ENCODE data around the gene ACOX3. TPM values are rescaled to one million over a fixed set of nuclear protein-coding genes. Genes with fewer than 3 reads are reported as not detected.

ACOX3 gene
- total and polyA plus RNA-seq, 2 of the 8 experiments (the other 6 are each of a cell fraction or from before 2014, with no cell fraction given), result 2.5 to 9.9 TPM

DNA sequence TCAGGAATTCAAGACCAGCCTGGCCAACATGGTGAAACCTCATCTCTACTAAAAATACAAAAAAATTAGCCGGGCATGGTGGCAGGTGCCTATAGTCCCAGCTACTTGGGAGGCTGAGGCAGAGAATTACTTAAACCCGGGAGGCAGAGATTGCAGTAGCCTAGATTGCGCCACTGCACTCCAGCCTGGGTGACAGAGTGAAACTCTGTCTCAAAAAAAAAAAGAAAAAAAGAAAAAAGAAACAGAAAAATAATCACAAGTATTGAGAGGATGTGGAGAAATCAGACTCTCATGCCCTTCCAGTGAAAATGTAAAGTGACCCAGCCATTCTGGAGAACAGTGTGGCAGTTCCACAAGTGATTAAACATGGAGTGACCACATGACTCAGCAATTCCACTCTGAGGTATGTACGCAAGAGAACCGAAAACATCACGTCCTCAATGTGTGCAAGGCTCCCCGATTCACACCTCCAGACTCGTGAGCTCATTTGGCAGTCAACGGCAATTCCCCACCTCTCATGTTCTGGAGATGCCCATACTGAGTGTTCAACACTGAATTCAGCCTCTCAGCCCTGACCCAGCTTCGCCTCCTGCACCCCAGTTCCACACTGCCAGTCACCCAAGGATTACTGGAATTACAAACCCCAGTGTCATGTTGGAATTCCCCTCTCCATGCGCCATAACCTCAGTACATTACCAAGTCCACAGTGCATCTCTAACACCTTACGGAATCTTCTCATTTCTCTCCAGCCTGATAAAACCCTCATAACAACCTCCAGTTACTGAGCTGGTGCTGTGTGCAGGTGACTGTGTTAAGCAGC lies 21.1 kb downstream of the ACOX3 start:
- Histone ChIP-seq H3K4me1 (replicated peaks in 1 of 4; ENCODE audit: control insufficient read depth in 3 of 4, insufficient read depth in 4 of 4, low read length in 3 of 4) (no peaks in the 10 kb centered on the region), H2AFZ (ENCODE audit: low read length) (no peak overlapping the region), H3K23me2 (ENCODE audit: low read depth, low read length) (no peaks in the 10 kb centered on the region), H3K27ac (ENCODE audit: low read depth, low read length) (no peak overlapping the region), H3K9ac (replicated peaks in 1 of 4; ENCODE audit: extremely low read depth in 1 of 4, low read depth in 3 of 4, low read length in 3 of 4) (no peak overlapping the region), H3K79me1 (ENCODE audit: low read depth, low read length) (no peaks in the 10 kb centered on the region), H3K4me2 (ENCODE audit: insufficient read depth in 1 of 2, low read depth in 2 of 2, low read length in 2 of 2) (no peak overlapping the region), H3K18ac (ENCODE audit: extremely low read depth, low read length) (no peak overlapping the region), H2BK120ac (replicated peaks; ENCODE audit: low read depth, low read length) (no peak overlapping the region), H4K8ac (ENCODE audit: extremely low read depth, insufficient read depth, low read length) (no peak overlapping the region; the same call in 1 of the 2 replicates), H4K5ac (ENCODE audit: insufficient read length, low read depth, low read length) (no peak overlapping the region), H3K27me3 (replicated peaks in 1 of 4; ENCODE audit: control insufficient read depth in 3 of 4, extremely low read depth in 1 of 4, insufficient read depth in 3 of 4, low read length in 3 of 4) (no peaks in the 10 kb centered on the region; a peak in 1 of 7 replicates), H2BK12ac (ENCODE audit: low read depth, low read length) (no peak overlapping the region), H3K36me3 (ENCODE audit: control insufficient read depth in 2 of 4, insufficient read depth in 4 of 4, low read length in 3 of 4) (no peaks in the 10 kb centered on the region), H3K23ac (ENCODE audit: insufficient read length) (no peak overlapping the region), H3K56ac (replicated peaks; ENCODE audit: insufficient read length, low read depth, low read length) (no peak overlapping the region), H3K4ac (replicated peaks; ENCODE audit: insufficient read length, low read depth, low read length) (no peak overlapping the region), H4K91ac (replicated peaks; ENCODE audit: insufficient read length, low read length) (no peak overlapping the region), H2BK15ac (ENCODE audit: low read length) (no peak overlapping the region), H3K14ac (ENCODE audit: insufficient read length) (no peak overlapping the region), H2BK20ac (ENCODE audit: low read length) (no peak overlapping the region), H3K79me2 (ENCODE audit: control insufficient read depth in 1 of 2, insufficient read depth in 2 of 2, low read length in 2 of 2) (no peaks in the 10 kb centered on the region), H4K20me1 (replicated peaks in 1 of 2; ENCODE audit: control insufficient read depth in 1 of 2, insufficient read depth in 2 of 2, low read length in 2 of 2) (peaks cover 0 to 2% of the 10 kb centered on the region in 2 experiments), H3K9me3 (ENCODE audit: insufficient read depth in 2 of 2, low read depth in 1 of 2, low read length in 1 of 2) (no peaks in the 10 kb centered on the region), H2BK5ac (ENCODE audit: low read depth, low read length) (no peak overlapping the region), H3K4me3 (ENCODE audit: extremely low read depth in 1 of 4, insufficient read depth in 2 of 4, low read depth in 3 of 4, low read length in 4 of 4) (no peak overlapping the region), H2AK5ac (ENCODE audit: low read depth, low read length) (0 out of 2 replicates have a peak overlapping the region, but pooled peaks have one; percentile 65)
- TF ChIP-seq JUN (IDR thresholded peaks at IDR 0.05; ENCODE audit: low read depth, low read length) (no peak), NANOG (IDR thresholded peaks at IDR 0.05; ENCODE audit: insufficient read depth, low read depth, low read length, poor library complexity, severe bottlenecking) (no peak), RXRA (IDR thresholded peaks at IDR 0.05; ENCODE audit: insufficient read depth, low read depth, low read length) (no peak), BACH1 (IDR thresholded peaks at IDR 0.05; ENCODE audit: low read length) (no peak), SAP30 (IDR thresholded peaks at IDR 0.05; ENCODE audit: insufficient read depth, insufficient replicate concordance, low read length) (no peak), EGR1 (IDR thresholded peaks at IDR 0.05; ENCODE audit: borderline replicate concordance, low read depth, low read length) (no peak)
- ChIA-PET CTCF (ENCODE audit: partially characterized antibody) (interaction anchor here (1.2 to 3.0 kb wide), 8 partner anchors 9 to 188 kb away, joined by 3 to 10 read pairs (median 5); no protein-coding TSS in a partner anchor), POLR2A (ENCODE audit: partially characterized antibody) (interaction anchor here (0.8 kb wide), 1 partner anchor 9 kb away, joined by 3 read pairs; no protein-coding TSS in a partner anchor)
- FAIRE-seq, result no peak
- WGBS, 2 experiments (ENCODE audit: extremely low coverage in 1 of 2, insufficient coverage in 1 of 2, insufficient read length in 1 of 2, insufficient replicate concordance in 2 of 2, low coverage in 1 of 2, low lambda C conversion rate in 2 of 2, missing lambda C conversion rate in 1 of 2), result 92% methylated on average over 11 of the region's 12 CpGs; no CpG with 5 or more reads in 1 of the 2 experiments
- DNase-seq (ENCODE audit: low read depth in 1 of 2, low spot score in 2 of 2), result no peak
